Peyer's patch (tissue), 4 donors: ENCODE measurements around the gene EIPR1.

ENCODE experiments used
- CTCF ChIP-seq, 6 experiments: fragments of 450-650 bp in 4 of 6; fragments of 200-600 bp in 2 of 6; sonication (generic) in 1 of 6; IDR thresholded peaks; one replicate each; pipeline ENCODE4 v1.5.1; 2017 to 2019; ENCODE audit warnings: antibody characterized with exemption in 6 of 6, mild to moderate bottlenecking in 3 of 6, moderate library complexity in 1 of 6
- POLR2A ChIP-seq, 2 donors: fragments of 450-650 bp; IDR thresholded peaks; one replicate each; pipeline ENCODE4 v1.5.1; 2017; ENCODE audit warnings: antibody characterized with exemption in 2 of 2, mild to moderate bottlenecking in 2 of 2, moderate library complexity in 2 of 2

- no peak for TF ChIP-seq POLR2A (IDR thresholded peaks at IDR 0.05)
- no peak for TF ChIP-seq CTCF (IDR thresholded peaks at IDR 0.05)
Observed at GRCh38 chr2:3408781-3409180, 31.2 kb upstream of the EIPR1 start.
